Measurements from ENCODE around the gene COL3A1. TPM values are rescaled to one million over a fixed set of nuclear protein-coding genes. Genes with fewer than 3 reads are reported as not detected.

COL3A1 gene
- total and polyA plus RNA-seq, 2 of the 8 experiments (the other 6 are each of a cell fraction or from before 2014, with no cell fraction given): 0.07 to 0.11 TPM

DNA sequence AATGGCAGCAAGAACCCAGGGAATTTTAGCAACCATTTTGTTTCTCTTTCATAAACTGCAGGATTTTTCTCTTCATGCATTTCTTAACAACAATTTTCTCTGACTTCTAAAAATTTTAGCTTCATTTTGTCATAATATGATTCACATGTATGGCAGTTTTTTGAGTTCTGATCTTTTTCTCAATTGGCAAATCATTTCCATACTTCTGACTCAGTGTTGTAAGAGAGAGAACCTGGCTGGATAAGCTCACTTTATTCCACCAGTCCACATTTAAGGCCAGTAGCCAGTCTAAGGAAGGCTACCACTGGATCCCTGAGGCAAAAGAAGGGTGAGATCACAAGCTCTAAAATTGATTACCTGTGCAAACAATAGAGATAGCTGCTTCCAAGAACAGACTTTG lies 42.8 kb upstream of the COL3A1 start:
- H2AK5ac ChIP-seq (ENCODE audit: low read depth, low read length): no peak overlapping the region
- no peak overlapping the region for H3K27ac ChIP-seq (ENCODE audit: low read depth, low read length)
- H4K8ac ChIP-seq (ENCODE audit: extremely low read depth, insufficient read depth, low read length): no peak overlapping the region
- H2BK20ac ChIP-seq (ENCODE audit: low read length): no peak overlapping the region
- ChIA-PET POLR2A (ENCODE audit: partially characterized antibody) (no interaction called here), CTCF (ENCODE audit: partially characterized antibody) (interaction anchor here (1.1 to 1.2 kb wide), 2 partner anchors 51 to 94 kb away, joined by 3 read pairs; no protein-coding TSS in a partner anchor)
- H2AFZ ChIP-seq (ENCODE audit: low read length): no peak overlapping the region
- H3K18ac ChIP-seq (ENCODE audit: extremely low read depth, low read length): no peak overlapping the region
- no peak overlapping the region for H2BK15ac ChIP-seq (ENCODE audit: low read length)
- no peaks in the 10 kb centered on the region for H4K20me1 ChIP-seq (replicated peaks in 1 of 2; ENCODE audit: control insufficient read depth in 1 of 2, insufficient read depth in 2 of 2, low read length in 2 of 2)
- H2BK12ac ChIP-seq (ENCODE audit: low read depth, low read length): no peak overlapping the region
- H3K23me2 ChIP-seq (ENCODE audit: low read depth, low read length): no peaks in the 10 kb centered on the region
- H3K4ac ChIP-seq (replicated peaks; ENCODE audit: insufficient read length, low read depth, low read length): no peak overlapping the region
- peaks cover 5 to 6% of the 10 kb centered on the region in 2 experiments; a peak in 2 of 4 replicates for H3K9me3 ChIP-seq (ENCODE audit: insufficient read depth in 2 of 2, low read depth in 1 of 2, low read length in 1 of 2)
- H3K4me1 ChIP-seq (replicated peaks in 1 of 4; ENCODE audit: control insufficient read depth in 3 of 4, insufficient read depth in 4 of 4, low read length in 3 of 4): no peaks in the 10 kb centered on the region
- H3K23ac ChIP-seq (ENCODE audit: insufficient read length): no peak overlapping the region
- H3K4me2 ChIP-seq (ENCODE audit: insufficient read depth in 1 of 2, low read depth in 2 of 2, low read length in 2 of 2): no peak overlapping the region
- no peaks in the 10 kb centered on the region for H3K79me2 ChIP-seq (ENCODE audit: control insufficient read depth in 1 of 2, insufficient read depth in 2 of 2, low read length in 2 of 2)
- H4K5ac ChIP-seq (ENCODE audit: insufficient read length, low read depth, low read length): no peak overlapping the region
- FAIRE-seq: no peak
- no peak overlapping the region for H3K14ac ChIP-seq (ENCODE audit: insufficient read length)
- H3K36me3 ChIP-seq (ENCODE audit: control insufficient read depth in 2 of 4, insufficient read depth in 4 of 4, low read length in 3 of 4): no peaks in the 10 kb centered on the region
- no peak overlapping the region for H3K9ac ChIP-seq (replicated peaks in 1 of 4; ENCODE audit: extremely low read depth in 1 of 4, low read depth in 3 of 4, low read length in 3 of 4)
- DNase-seq (ENCODE audit: low read depth in 1 of 2, low spot score in 2 of 2): no peak
- H4K91ac ChIP-seq (replicated peaks; ENCODE audit: insufficient read length, low read length): no peak overlapping the region
- no peaks in the 10 kb centered on the region for H3K27me3 ChIP-seq (replicated peaks in 1 of 4; ENCODE audit: control insufficient read depth in 3 of 4, extremely low read depth in 1 of 4, insufficient read depth in 3 of 4, low read length in 3 of 4)
- H3K4me3 ChIP-seq (ENCODE audit: extremely low read depth in 1 of 4, insufficient read depth in 2 of 4, low read depth in 3 of 4, low read length in 4 of 4): no peak overlapping the region
- H3K56ac ChIP-seq (replicated peaks; ENCODE audit: insufficient read length, low read depth, low read length): no peak overlapping the region
- no peak overlapping the region for H2BK5ac ChIP-seq (ENCODE audit: low read depth, low read length)
- H2BK120ac ChIP-seq (replicated peaks; ENCODE audit: low read depth, low read length): no peak overlapping the region
- H3K79me1 ChIP-seq (ENCODE audit: low read depth, low read length): no peaks in the 10 kb centered on the region
- TF ChIP-seq TAF1 (IDR thresholded peaks at IDR 0.05; ENCODE audit: low read depth, low read length) (no peak), JUND (IDR thresholded peaks at IDR 0.05; ENCODE audit: low read length) (no peak), E2F6 (IDR thresholded peaks at IDR 0.05) (no peak), BRCA1 (IDR thresholded peaks at IDR 0.05; ENCODE audit: low read depth, low read length) (no peak), RAD21 (IDR thresholded peaks at IDR 0.05 in 1 of 2, conservative IDR thresholded peaks at IDR 0.05 in 1 of 2; ENCODE audit: low read depth in 2 of 2, low read length in 2 of 2) (no peak), CTBP2 (IDR thresholded peaks at IDR 0.05; ENCODE audit: borderline replicate concordance, insufficient read depth, insufficient read length, low read length) (no peak), CTCF (IDR thresholded peaks at IDR 0.05; ENCODE audit: control extremely low read depth in 1 of 3, insufficient read depth in 1 of 3, low read depth in 1 of 3, low read length in 3 of 3) (no peak), ASH2L (IDR thresholded peaks at IDR 0.05; ENCODE audit: low read length) (no peak), SIX5 (IDR thresholded peaks at IDR 0.05; ENCODE audit: low read depth, low read length) (no peak), CBX5 (IDR thresholded peaks at IDR 0.05; ENCODE audit: low read depth, low read length) (no peak), MAFK (IDR thresholded peaks at IDR 0.05; ENCODE audit: low read depth, low read length) (no peak), BACH1 (IDR thresholded peaks at IDR 0.05; ENCODE audit: low read length) (no peak), JUN (IDR thresholded peaks at IDR 0.05; ENCODE audit: low read depth, low read length) (no peak)

All from H1 (cell line).